ENCODE data around the gene DMRTA2.

DNA sequence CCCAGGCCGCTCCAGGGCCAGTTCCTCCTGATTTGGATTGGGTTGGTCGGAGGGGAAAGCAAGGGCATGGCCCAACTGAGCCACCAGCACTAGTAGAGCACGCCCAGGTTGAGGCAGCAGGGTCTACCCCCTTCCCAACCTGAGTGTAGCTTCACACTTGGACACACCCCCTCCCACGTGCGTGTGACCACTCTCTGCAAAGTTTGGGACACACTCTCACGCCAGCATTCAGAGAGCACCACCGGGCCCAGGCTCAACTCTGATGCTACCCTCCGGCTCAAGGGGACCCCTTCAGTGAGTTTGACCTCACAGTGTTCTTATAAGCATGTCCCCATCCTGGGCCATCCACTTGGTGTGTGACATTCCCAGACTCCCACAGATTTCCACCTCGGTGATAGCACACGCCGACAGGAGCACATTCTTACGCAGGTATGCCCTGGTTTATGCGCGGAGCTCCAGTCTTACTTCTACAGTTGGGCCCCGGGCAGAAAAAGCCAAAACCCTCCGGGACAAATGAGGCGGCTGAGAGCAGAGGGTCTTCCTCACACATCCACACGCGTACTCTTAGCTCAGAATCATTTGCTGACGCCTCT is 3.0 kb upstream of the DMRTA2 start:
- TF ChIP-seq TRIM24 (IDR thresholded peaks at IDR 0.05) (no peak), RAD21 (CRISPR knock-in tag; conservative IDR thresholded peaks at IDR 0.05 in 1 of 2, IDR thresholded peaks at IDR 0.05 in 1 of 2) (no peak), SAFB2 (IDR thresholded peaks at IDR 0.05; ENCODE audit: borderline replicate concordance, low read depth, low read length, severe bottlenecking) (no peak), POLR2A (conservative IDR thresholded peaks at IDR 0.05) (no peak), OTX1 (CRISPR knock-in tag; IDR thresholded peaks at IDR 0.05) (no peak), RB1 (IDR thresholded peaks at IDR 0.05; ENCODE audit: low read depth) (no peak), TBP (optimal IDR thresholded peaks at IDR 0.05; ENCODE audit: low read depth, low read length) (no peak), ZBTB33 (CRISPR knock-in tag; IDR thresholded peaks at IDR 0.05) (no peak), ZFX (CRISPR knock-in tag; IDR thresholded peaks at IDR 0.05) (no peak), TEAD4 (IDR thresholded peaks at IDR 0.05; ENCODE audit: low read length) (no peak), TEAD4 (CRISPR knock-in tag; IDR thresholded peaks at IDR 0.05; ENCODE audit: borderline replicate concordance) (no peak)
- TF ChIP-seq, protein P1, sequence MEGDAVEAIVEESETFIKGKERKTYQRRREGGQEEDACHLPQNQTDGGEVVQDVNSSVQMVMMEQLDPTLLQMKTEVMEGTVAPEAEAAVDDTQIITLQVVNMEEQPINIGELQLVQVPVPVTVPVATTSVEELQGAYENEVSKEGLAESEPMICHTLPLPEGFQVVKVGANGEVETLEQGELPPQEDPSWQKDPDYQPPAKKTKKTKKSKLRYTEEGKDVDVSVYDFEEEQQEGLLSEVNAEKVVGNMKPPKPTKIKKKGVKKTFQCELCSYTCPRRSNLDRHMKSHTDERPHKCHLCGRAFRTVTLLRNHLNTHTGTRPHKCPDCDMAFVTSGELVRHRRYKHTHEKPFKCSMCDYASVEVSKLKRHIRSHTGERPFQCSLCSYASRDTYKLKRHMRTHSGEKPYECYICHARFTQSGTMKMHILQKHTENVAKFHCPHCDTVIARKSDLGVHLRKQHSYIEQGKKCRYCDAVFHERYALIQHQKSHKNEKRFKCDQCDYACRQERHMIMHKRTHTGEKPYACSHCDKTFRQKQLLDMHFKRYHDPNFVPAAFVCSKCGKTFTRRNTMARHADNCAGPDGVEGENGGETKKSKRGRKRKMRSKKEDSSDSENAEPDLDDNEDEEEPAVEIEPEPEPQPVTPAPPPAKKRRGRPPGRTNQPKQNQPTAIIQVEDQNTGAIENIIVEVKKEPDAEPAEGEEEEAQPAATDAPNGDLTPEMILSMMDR (IDR thresholded peaks at IDR 0.05 in 2 of 3, conservative IDR thresholded peaks at IDR 0.05 in 1 of 3; ENCODE audit: insufficient read depth in 2 of 3, low read depth in 1 of 3, low read length in 3 of 3): no peak
